Measurements from ENCODE around the gene USE1.

Gene USE1

DNA sequence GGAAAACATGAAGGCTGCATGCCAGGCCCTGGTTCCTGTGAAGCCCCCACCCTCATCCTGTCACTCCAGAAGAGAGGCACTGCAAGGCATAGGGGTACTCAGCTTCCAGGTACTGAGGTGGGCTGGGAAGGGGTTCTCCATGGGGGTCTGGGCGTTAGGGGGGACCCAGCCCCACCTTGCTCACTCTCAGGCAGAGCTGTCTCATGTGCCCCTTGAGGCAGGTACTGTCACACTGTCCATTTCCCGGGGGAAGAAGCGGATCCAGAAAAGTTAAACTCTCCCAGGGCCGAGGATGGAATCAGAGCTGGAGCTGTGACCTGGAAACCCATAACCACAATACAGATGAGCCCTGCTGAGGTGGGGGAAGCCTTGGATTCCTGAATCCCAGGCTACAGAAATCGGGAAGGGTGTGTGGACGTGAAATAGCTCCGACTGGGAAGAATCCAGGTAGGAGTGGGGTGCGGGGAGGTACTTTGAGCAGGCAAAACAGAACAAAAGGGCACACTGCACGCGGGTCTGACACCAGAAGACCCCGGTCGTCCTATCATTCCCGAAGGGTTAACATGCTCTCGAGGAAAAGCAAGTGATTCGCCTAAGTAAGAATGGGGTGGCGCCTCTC is 540 bp upstream of the USE1 start:
- Histone ChIP-seq H3K27me3 (no peaks in the 10 kb centered on the region), H3K27ac (peak overlapping the region; percentile 94), H3K4me1 (ENCODE audit: control insufficient read depth in 1 of 2, insufficient read depth in 1 of 2, low read depth in 1 of 2, low read length in 1 of 2) (peaks cover 12 to 13% of the 10 kb centered on the region in 2 experiments), H3K4me3 (ENCODE audit: low read depth in 1 of 2, low read length in 1 of 2) (peak overlapping the region; percentile 68 to 82), H3K36me3 (peaks cover 46% of the 10 kb centered on the region), H3K9me3 (no peaks in the 10 kb centered on the region)
- TF ChIP-seq, protein P1, sequence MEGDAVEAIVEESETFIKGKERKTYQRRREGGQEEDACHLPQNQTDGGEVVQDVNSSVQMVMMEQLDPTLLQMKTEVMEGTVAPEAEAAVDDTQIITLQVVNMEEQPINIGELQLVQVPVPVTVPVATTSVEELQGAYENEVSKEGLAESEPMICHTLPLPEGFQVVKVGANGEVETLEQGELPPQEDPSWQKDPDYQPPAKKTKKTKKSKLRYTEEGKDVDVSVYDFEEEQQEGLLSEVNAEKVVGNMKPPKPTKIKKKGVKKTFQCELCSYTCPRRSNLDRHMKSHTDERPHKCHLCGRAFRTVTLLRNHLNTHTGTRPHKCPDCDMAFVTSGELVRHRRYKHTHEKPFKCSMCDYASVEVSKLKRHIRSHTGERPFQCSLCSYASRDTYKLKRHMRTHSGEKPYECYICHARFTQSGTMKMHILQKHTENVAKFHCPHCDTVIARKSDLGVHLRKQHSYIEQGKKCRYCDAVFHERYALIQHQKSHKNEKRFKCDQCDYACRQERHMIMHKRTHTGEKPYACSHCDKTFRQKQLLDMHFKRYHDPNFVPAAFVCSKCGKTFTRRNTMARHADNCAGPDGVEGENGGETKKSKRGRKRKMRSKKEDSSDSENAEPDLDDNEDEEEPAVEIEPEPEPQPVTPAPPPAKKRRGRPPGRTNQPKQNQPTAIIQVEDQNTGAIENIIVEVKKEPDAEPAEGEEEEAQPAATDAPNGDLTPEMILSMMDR (IDR thresholded peaks at IDR 0.05): no peak

DNA sequence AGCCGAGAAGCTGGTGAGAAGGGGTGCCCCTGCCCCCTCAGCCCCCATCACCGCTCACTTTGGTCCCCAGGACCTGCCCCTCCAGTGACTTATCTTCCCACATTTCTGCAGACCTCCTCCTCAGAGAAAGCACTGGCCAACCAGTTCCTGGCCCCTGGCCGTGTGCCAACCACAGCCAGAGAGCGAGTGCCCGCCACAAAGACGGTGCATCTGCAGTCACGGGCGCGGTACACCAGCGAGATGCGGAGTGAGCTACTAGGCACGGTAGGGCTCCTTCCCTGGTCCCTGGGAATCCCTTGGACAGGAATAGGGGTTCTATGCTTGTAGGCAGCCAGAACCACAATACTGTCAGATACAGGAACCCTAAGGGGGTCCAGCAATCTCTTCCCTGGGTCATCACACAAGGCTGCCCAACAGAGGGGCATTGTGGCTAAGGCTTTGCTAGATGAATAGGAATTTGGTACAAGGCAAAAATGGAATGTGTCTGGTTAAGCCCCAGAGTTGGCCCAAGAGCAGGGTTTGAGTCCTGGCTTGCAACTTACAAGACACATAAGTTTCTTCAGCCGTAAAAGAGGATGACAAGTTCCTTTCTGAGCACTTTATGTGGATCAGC is 1.0 kb downstream of the USE1 start:
- Histone ChIP-seq H3K36me3 (peaks cover 30% of the 10 kb centered on the region), H3K27ac (peak overlapping the region; percentile 94), H3K4me1 (ENCODE audit: control insufficient read depth in 1 of 2, insufficient read depth in 1 of 2, low read depth in 1 of 2, low read length in 1 of 2) (peaks cover 12 to 13% of the 10 kb centered on the region in 2 experiments), H3K27me3 (no peaks in the 10 kb centered on the region), H3K4me3 (ENCODE audit: low read depth in 1 of 2, low read length in 1 of 2) (peak overlapping the region in 1 of 2 experiments; percentile 68), H3K9me3 (no peaks in the 10 kb centered on the region)
- TF ChIP-seq, protein P1 (IDR thresholded peaks at IDR 0.05): no peak

DNA sequence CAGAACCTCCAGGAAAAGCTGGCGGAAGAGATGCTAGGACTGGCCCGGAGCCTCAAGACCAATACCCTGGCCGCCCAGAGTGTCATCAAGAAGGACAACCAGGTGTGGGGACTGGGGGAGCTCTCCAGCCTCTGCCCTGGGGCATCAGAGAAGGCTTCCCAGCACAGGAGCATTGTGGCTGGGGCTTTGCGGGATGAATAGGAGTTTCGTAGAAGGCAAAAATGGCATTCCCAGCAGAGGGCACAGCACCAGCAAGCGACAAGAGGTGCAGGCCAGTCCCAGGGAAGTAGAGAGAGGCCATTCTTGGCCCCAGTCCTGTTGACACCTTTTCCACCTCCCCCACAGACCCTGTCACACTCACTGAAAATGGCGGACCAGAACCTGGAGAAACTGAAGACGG is 4.1 kb downstream of the USE1 start:
- TF ChIP-seq, protein P1 (IDR thresholded peaks at IDR 0.05): no peak
- Histone ChIP-seq H3K27ac (no peak overlapping the region), H3K4me3 (ENCODE audit: low read depth in 1 of 2, low read length in 1 of 2) (no peak overlapping the region), H3K9me3 (no peaks in the 10 kb centered on the region), H3K36me3 (peaks cover 3% of the 10 kb centered on the region), H3K4me1 (ENCODE audit: control insufficient read depth in 1 of 2, insufficient read depth in 1 of 2, low read depth in 1 of 2, low read length in 1 of 2) (peaks cover 16% of the 10 kb centered on the region in 2 experiments), H3K27me3 (no peaks in the 10 kb centered on the region)

DNA sequence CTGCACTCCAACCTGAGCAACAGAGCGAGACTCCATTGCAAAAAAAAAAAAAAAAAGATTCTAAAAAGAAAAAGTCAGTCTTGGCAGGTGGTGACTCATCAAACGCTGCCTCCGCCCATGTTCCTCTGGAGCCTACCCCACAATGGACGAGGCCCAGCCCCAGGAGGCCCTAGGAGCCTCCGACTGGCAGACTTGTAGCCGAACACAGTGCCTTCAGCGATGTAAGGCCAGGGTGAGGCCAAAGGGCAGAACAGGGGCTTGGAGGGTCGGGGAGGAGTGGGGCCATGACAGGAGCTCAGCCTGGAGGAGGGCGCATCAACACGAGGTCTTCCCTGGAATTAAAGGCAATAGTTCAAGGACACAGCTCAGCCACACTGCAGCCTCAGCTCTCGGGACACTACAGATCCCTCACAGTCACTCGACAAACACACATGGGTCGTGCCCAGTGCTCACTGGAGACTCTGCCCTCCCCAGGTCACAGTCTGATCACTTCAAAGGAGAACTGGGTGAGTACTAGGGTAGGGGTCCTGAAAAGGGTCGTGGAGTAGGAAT is 5.1 kb downstream of the USE1 start:
- H3K36me3 ChIP-seq: peaks cover 3% of the 10 kb centered on the region
- TF ChIP-seq, protein P1 (IDR thresholded peaks at IDR 0.05): no peak
- H3K27ac ChIP-seq: no peak overlapping the region
- H3K27me3 ChIP-seq: no peaks in the 10 kb centered on the region
- H3K9me3 ChIP-seq: no peaks in the 10 kb centered on the region
- no peak overlapping the region for H3K4me3 ChIP-seq (ENCODE audit: low read depth in 1 of 2, low read length in 1 of 2)
- peaks cover 10% of the 10 kb centered on the region in 2 experiments for H3K4me1 ChIP-seq (ENCODE audit: control insufficient read depth in 1 of 2, insufficient read depth in 1 of 2, low read depth in 1 of 2, low read length in 1 of 2)

DNA sequence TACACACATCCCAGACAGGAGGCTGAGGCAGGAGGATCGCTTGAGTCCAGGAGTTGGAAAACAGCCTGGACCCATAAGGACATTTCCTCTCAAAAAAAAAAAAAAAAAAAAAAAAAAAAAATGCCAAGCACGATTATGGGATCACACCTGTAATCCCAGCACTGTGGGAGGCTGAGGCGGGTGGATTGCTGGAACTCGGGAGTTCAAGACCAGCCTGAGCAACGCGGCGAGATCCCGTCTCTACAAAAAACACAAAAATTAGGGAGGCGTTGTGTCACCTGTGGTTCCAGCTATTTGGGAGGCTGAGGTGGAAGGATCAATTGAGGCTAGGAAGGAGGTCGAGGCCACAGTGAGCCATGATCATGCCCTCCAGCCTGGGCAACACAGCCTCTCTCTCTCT is 9.9 kb downstream of the USE1 start:
- H3K36me3 ChIP-seq: no peaks in the 10 kb centered on the region
- H3K27ac ChIP-seq: no peak overlapping the region
- H3K4me3 ChIP-seq (ENCODE audit: low read depth in 1 of 2, low read length in 1 of 2): peak overlapping the region; percentile 78 to 95
- TF ChIP-seq, protein P1 (IDR thresholded peaks at IDR 0.05): no peak
- H3K4me1 ChIP-seq (ENCODE audit: control insufficient read depth in 1 of 2, insufficient read depth in 1 of 2, low read depth in 1 of 2, low read length in 1 of 2): peaks cover 18% of the 10 kb centered on the region in 2 experiments
- no peaks in the 10 kb centered on the region for H3K9me3 ChIP-seq
- no peaks in the 10 kb centered on the region for H3K27me3 ChIP-seq
